ENCODE measurements around the gene GTPBP10.
A peak's percentile ranks its signal among the peaks of the same experiment; 100 is the strongest.
"Not testable (repeated sequence)": the region's sequence is repeated elsewhere in the genome, so short reads cannot be mapped to it uniquely, and the experiment has no call there.

The GTPBP10 gene

DNA sequence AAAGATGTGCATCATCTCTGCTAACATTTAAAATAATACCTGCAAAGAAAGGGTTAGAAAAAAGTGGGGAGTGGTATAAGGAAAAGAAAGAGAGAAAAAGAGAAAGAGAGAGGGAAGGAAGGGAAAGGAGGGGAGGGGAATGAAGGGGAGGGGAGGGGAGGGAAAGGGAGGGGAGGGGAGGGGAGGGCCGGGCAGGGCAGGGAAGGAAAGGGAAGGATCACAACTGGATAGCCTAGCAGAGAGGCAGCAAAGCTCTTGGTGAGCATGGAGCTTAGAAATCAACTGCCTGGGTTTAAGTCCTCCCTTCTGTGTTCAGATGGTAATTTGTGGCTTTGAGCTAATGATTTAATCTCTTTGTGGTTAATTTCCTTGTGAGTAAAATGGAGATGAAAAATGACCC is 20.0 kb upstream of the GTPBP10 start:
- H3K36me3 ChIP-seq (ENCODE audit: insufficient read depth, low read length) = no peaks in the 10 kb centered on the region
- H3K9ac ChIP-seq (ENCODE audit: low read depth, low read length) = no peak overlapping the region
- no peak overlapping the region for H3K4me3 ChIP-seq (ENCODE audit: low read length)
- H3K4me2 ChIP-seq (ENCODE audit: low read length) = no peak overlapping the region
- no peaks in the 10 kb centered on the region for H3K9me3 ChIP-seq (replicated peaks; ENCODE audit: low read length)
- H3K4me1 ChIP-seq (ENCODE audit: control insufficient read depth, insufficient read depth, low read length) = no peaks in the 10 kb centered on the region
- H3K27me3 ChIP-seq (ENCODE audit: control insufficient read depth, insufficient read depth, low read length) = peaks cover 13% of the 10 kb centered on the region

- no peaks in the 10 kb centered on the region for H3K9me3 ChIP-seq (replicated peaks; ENCODE audit: low read length)
- peaks cover 2% of the 10 kb centered on the region for H3K27me3 ChIP-seq (ENCODE audit: control insufficient read depth, insufficient read depth, low read length)
- no peaks in the 10 kb centered on the region for H3K36me3 ChIP-seq (ENCODE audit: insufficient read depth, low read length)
- no peak overlapping the region for H3K9ac ChIP-seq (ENCODE audit: low read depth, low read length)
- no peaks in the 10 kb centered on the region for H3K4me1 ChIP-seq (ENCODE audit: control insufficient read depth, insufficient read depth, low read length)
- no peak overlapping the region for H3K4me2 ChIP-seq (ENCODE audit: low read length)
- no peak overlapping the region for H3K4me3 ChIP-seq (ENCODE audit: low read length)
Observed at GRCh38 chr7:90334193-90334843, 12.2 kb upstream of the GTPBP10 start.

DNA sequence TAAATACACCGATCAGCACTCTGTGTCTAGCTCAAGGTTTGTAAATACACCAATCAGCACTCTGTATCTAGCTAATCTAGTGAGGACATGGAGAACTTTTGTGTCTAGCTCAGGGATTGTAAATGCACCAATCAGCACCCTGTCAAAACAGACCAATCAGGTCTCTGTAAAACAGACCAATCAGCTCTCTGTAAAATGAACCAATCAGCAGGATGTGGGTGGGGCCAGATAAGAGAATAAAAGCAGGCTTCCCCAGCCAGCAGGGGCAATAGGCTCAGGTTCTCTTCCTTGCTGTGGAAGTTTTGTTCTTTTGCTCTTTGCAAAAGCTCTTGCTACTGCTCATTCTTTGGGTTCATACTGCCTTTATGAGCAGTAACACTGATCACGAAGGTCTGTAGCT is 11.6 kb upstream of the GTPBP10 start:
- H3K4me1 ChIP-seq (ENCODE audit: control insufficient read depth, insufficient read depth, low read length); H3K9me3 ChIP-seq (replicated peaks; ENCODE audit: low read length); H3K27me3 ChIP-seq (ENCODE audit: control insufficient read depth, insufficient read depth, low read length); H3K9ac ChIP-seq (ENCODE audit: low read depth, low read length); H3K36me3 ChIP-seq (ENCODE audit: insufficient read depth, low read length); H3K4me2 ChIP-seq (ENCODE audit: low read length); H3K4me3 ChIP-seq (ENCODE audit: low read length): not testable (repeated sequence)

DNA sequence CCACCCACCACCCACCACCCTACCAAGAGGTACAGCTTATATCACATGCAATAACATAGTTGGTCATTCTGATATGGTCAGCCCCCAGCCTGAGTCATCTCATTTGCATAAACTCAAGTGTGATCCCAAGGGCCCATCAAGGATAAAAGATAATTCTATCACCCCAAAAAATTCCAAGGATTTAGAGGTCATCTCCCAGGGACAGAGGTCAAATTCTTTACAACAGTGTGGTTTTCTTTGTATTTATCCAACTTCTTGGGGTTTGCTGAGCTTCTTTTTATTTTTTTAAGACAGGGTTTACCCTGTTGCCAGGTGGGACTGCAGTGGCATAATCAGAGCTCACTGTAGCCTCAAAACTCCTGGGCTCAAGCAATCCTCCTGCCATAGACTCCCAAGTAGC is 9.4 kb upstream of the GTPBP10 start:
- no peak overlapping the region for H3K4me3 ChIP-seq (ENCODE audit: low read length)
- no peaks in the 10 kb centered on the region for H3K4me1 ChIP-seq (ENCODE audit: control insufficient read depth, insufficient read depth, low read length)
- no peaks in the 10 kb centered on the region for H3K9me3 ChIP-seq (replicated peaks; ENCODE audit: low read length)
- H3K4me2 ChIP-seq (ENCODE audit: low read length) = no peak overlapping the region
- H3K27me3 ChIP-seq (ENCODE audit: control insufficient read depth, insufficient read depth, low read length) = peaks cover 2% of the 10 kb centered on the region
- no peak overlapping the region for H3K9ac ChIP-seq (ENCODE audit: low read depth, low read length)
- H3K36me3 ChIP-seq (ENCODE audit: insufficient read depth, low read length) = no peaks in the 10 kb centered on the region

GRCh38 chr7:90345016-90345415 is 1.5 kb upstream of the GTPBP10 start:
- Histone ChIP-seq H3K4me1 (ENCODE audit: control insufficient read depth, insufficient read depth, low read length) (peaks cover 12% of the 10 kb centered on the region), H3K9ac (ENCODE audit: low read depth, low read length) (no peak overlapping the region), H3K4me2 (ENCODE audit: low read length) (peak overlapping the region; percentile 88), H3K36me3 (ENCODE audit: insufficient read depth, low read length) (no peaks in the 10 kb centered on the region), H3K9me3 (replicated peaks; ENCODE audit: low read length) (no peaks in the 10 kb centered on the region), H3K4me3 (ENCODE audit: low read length) (peak overlapping the region; percentile 82), H3K27me3 (ENCODE audit: control insufficient read depth, insufficient read depth, low read length) (no peaks in the 10 kb centered on the region)

- H3K9ac ChIP-seq (ENCODE audit: low read depth, low read length) = peak overlapping the region; percentile 89
- H3K4me1 ChIP-seq (ENCODE audit: control insufficient read depth, insufficient read depth, low read length) = peaks cover 12% of the 10 kb centered on the region
- peak overlapping the region; percentile 88 for H3K4me2 ChIP-seq (ENCODE audit: low read length)
- peak overlapping the region; percentile 82 for H3K4me3 ChIP-seq (ENCODE audit: low read length)
- H3K9me3 ChIP-seq (replicated peaks; ENCODE audit: low read length) = no peaks in the 10 kb centered on the region
- no peaks in the 10 kb centered on the region for H3K36me3 ChIP-seq (ENCODE audit: insufficient read depth, low read length)
- H3K27me3 ChIP-seq (ENCODE audit: control insufficient read depth, insufficient read depth, low read length) = no peaks in the 10 kb centered on the region
Observed at GRCh38 chr7:90345595-90346335, 751 bp upstream of the GTPBP10 start.

DNA sequence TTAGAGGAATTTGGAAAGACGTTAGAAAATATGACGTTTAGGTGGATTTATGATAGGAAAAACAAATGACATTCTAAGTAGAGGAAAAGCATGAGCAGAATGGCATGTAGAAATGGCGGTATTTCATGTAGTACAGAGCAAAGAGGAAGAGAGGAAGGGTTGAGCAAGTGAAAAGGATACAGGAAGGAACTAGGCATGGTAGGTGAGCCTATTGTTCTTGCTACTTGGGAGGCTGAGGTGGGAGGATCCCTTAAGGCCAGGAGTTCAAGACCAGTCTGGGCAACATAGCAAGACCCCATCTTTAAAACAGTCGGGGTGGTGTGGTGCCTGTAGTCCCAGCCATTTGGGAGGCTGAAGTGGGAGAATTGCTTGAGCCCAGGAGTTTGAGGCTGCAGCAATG is 1.2 kb downstream of the GTPBP10 start:
- H3K4me2 ChIP-seq (ENCODE audit: low read length) = peak overlapping the region; percentile 88
- H3K4me3 ChIP-seq (ENCODE audit: low read length) = peak overlapping the region; percentile 82
- no peaks in the 10 kb centered on the region for H3K36me3 ChIP-seq (ENCODE audit: insufficient read depth, low read length)
- no peaks in the 10 kb centered on the region for H3K27me3 ChIP-seq (ENCODE audit: control insufficient read depth, insufficient read depth, low read length)
- H3K9ac ChIP-seq (ENCODE audit: low read depth, low read length) = peak overlapping the region; percentile 89
- H3K9me3 ChIP-seq (replicated peaks; ENCODE audit: low read length) = no peaks in the 10 kb centered on the region
- peaks cover 12% of the 10 kb centered on the region for H3K4me1 ChIP-seq (ENCODE audit: control insufficient read depth, insufficient read depth, low read length)

- Histone ChIP-seq H3K36me3 (ENCODE audit: insufficient read depth, low read length) (no peaks in the 10 kb centered on the region), H3K27me3 (ENCODE audit: control insufficient read depth, insufficient read depth, low read length) (no peaks in the 10 kb centered on the region), H3K9me3 (replicated peaks; ENCODE audit: low read length) (no peaks in the 10 kb centered on the region), H3K9ac (ENCODE audit: low read depth, low read length) (no peak overlapping the region), H3K4me1 (ENCODE audit: control insufficient read depth, insufficient read depth, low read length) (peaks cover 12% of the 10 kb centered on the region), H3K4me3 (ENCODE audit: low read length) (no peak overlapping the region), H3K4me2 (ENCODE audit: low read length) (no peak overlapping the region)
Observed at GRCh38 chr7:90349305-90349704, 2.8 kb downstream of the GTPBP10 start.

DNA sequence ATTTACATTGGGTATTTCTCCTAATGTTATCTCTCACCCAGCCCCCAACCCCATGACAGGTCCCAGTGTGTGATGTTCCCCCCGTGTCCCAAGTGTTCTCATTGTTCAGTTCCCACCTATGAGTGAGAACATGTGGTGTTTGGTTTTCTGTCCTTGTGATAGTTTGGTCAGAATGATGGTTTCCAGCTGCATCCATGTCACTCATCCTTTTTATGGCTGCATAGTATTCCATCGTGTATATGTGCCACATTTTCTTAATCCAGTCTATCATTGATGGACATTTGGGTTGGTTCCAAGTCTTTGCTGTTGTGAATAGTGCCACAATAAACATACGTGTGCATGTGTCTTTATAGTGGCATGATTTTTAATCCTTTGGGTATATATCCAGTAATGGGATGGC is 3.5 kb downstream of the GTPBP10 start:
- not testable (repeated sequence) for H3K4me2 ChIP-seq (ENCODE audit: low read length); H3K9me3 ChIP-seq (replicated peaks; ENCODE audit: low read length); H3K9ac ChIP-seq (ENCODE audit: low read depth, low read length); H3K4me3 ChIP-seq (ENCODE audit: low read length); H3K36me3 ChIP-seq (ENCODE audit: insufficient read depth, low read length); H3K27me3 ChIP-seq (ENCODE audit: control insufficient read depth, insufficient read depth, low read length)
- peaks cover 12% of the 10 kb centered on the region for H3K4me1 ChIP-seq (ENCODE audit: control insufficient read depth, insufficient read depth, low read length)

- Histone ChIP-seq H3K9me3 (replicated peaks; ENCODE audit: low read length) (no peaks in the 10 kb centered on the region), H3K27me3 (ENCODE audit: control insufficient read depth, insufficient read depth, low read length) (no peaks in the 10 kb centered on the region), H3K4me1 (ENCODE audit: control insufficient read depth, insufficient read depth, low read length) (peaks cover 6% of the 10 kb centered on the region), H3K36me3 (ENCODE audit: insufficient read depth, low read length) (peaks cover 21% of the 10 kb centered on the region), H3K9ac (ENCODE audit: low read depth, low read length) (no peak overlapping the region), H3K4me2 (ENCODE audit: low read length) (no peak overlapping the region), H3K4me3 (ENCODE audit: low read length) (no peak overlapping the region)
Observed at GRCh38 chr7:90351987-90352386, 5.5 kb downstream of the GTPBP10 start.

DNA sequence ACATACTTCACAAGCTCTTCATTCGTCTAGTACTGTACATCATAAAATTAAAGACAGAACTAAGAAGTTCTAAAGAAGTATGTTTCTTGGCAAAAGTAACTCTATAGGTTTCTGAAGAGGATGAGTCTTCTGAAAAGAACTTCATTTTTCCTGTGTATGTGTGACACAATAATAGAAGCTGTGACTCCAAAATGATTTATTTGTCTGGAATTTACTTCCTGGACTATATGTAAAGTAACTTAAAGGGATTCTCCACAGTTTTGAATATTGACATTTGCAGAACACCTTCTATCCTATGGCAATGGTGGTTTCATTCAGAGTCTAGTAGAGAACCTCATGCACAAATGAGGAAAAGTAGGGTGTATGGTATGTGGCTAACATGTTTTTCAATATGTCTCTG is 36.9 kb downstream of the GTPBP10 start:
- H3K4me1 ChIP-seq (ENCODE audit: control insufficient read depth, insufficient read depth, low read length) = peaks cover 47% of the 10 kb centered on the region
- H3K4me3 ChIP-seq (ENCODE audit: low read length) = peak overlapping the region; percentile 33
- no peaks in the 10 kb centered on the region for H3K27me3 ChIP-seq (ENCODE audit: control insufficient read depth, insufficient read depth, low read length)
- H3K9me3 ChIP-seq (replicated peaks; ENCODE audit: low read length) = peaks cover 5% of the 10 kb centered on the region
- peaks cover 35% of the 10 kb centered on the region for H3K36me3 ChIP-seq (ENCODE audit: insufficient read depth, low read length)
- peak overlapping the region; percentile 74 for H3K9ac ChIP-seq (ENCODE audit: low read depth, low read length)
- peak overlapping the region; percentile 66 for H3K4me2 ChIP-seq (ENCODE audit: low read length)

DNA sequence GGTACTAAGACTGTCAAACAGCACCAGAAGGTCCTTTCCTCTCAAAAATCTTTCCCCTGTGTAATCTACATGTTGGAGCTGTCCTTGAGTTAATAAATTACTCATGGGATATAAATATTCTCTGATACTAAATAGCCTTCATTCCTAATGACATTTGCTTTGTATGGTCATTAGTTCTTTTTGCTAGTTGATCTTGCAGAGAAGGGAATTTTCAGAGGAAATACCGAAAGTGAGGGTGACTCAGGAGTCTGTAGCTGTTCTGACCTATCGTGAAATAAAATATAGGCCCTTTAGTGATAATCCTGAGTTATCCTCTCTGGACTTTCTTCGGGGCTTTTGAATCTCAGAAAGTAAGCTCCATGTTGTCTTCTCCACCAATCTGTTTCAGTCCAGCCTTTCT is 37.3 kb downstream of the GTPBP10 start:
- H3K36me3 ChIP-seq (ENCODE audit: insufficient read depth, low read length) = peaks cover 31% of the 10 kb centered on the region

More for the DNA sequence above, 37.3 kb downstream of the GTPBP10 start:
- H3K4me2 ChIP-seq (ENCODE audit: low read length) = peak overlapping the region; percentile 66
- H3K9me3 ChIP-seq (replicated peaks; ENCODE audit: low read length) = peaks cover 5% of the 10 kb centered on the region
- peak overlapping the region; percentile 74 for H3K9ac ChIP-seq (ENCODE audit: low read depth, low read length)
- peak overlapping the region; percentile 15 for H3K4me3 ChIP-seq (ENCODE audit: low read length)
- peaks cover 47% of the 10 kb centered on the region for H3K4me1 ChIP-seq (ENCODE audit: control insufficient read depth, insufficient read depth, low read length)
- no peaks in the 10 kb centered on the region for H3K27me3 ChIP-seq (ENCODE audit: control insufficient read depth, insufficient read depth, low read length)

All from skeletal muscle satellite cell (primary cell).